Esophagus muscularis mucosa (tissue), 4 donors: ENCODE results near the gene RANBP3. TPM values are rescaled to one million over a fixed set of nuclear protein-coding genes. Genes with fewer than 3 reads are reported as not detected.
A peak's percentile ranks its signal among the peaks of the same experiment; 100 is the strongest.

Experiments
- DNase-seq: peaks from one replicate; pipeline ENCODE4 v3.0.0-alpha.2; 2017; ENCODE audit errors: extremely low spot score
- H3K27ac ChIP-seq, 4 donors: fragments of 200-600 bp; sonication (generic); replicated peaks in 1 of 4; 1 replicate in 3 of 4; 2 replicates in 1 of 4; pipeline ENCODE4 v1.5.1; 2016 to 2019; ENCODE audit warnings: mild to moderate bottlenecking in 1 of 4
- H3K27me3 ChIP-seq, 4 donors: fragments of 200-600 bp; sonication (generic); one replicate each; pipeline versions ENCODE4 v1.5.1 to v1.6.0; 2016 to 2019
- H3K36me3 ChIP-seq, 4 donors: fragments of 200-600 bp; sonication (generic); one replicate each; pipeline ENCODE4 v1.5.1; 2016 to 2019
- H3K4me1 ChIP-seq, 4 donors: fragments of 200-600 bp; sonication (generic); one replicate each; pipeline ENCODE4 v1.5.1; 2016 to 2019
- H3K4me3 ChIP-seq, 4 donors: fragments of 200-600 bp; sonication (generic); 1 replicate in 2 of 4; 2 replicates in 2 of 4; pipeline ENCODE4 v1.5.1; 2016 to 2019; ENCODE audit warnings: mild to moderate bottlenecking in 4 of 4, moderate library complexity in 1 of 4
- H3K9me3 ChIP-seq, 4 donors: fragments of 200-600 bp; sonication (generic); 1 replicate in 3 of 4; 2 replicates in 1 of 4; pipeline ENCODE4 v1.5.1; 2016 to 2019
- CTCF ChIP-seq, 3 experiments: fragments of 200-600 bp in 2 of 3; fragments of 450-650 bp in 1 of 3; sonication (generic) in 2 of 3; IDR thresholded peaks; one replicate each; pipeline ENCODE4 v1.5.1; 2017 to 2019; ENCODE audit warnings: antibody characterized with exemption in 3 of 3, mild to moderate bottlenecking in 2 of 3, moderate library complexity in 1 of 3
- EP300 ChIP-seq: sonication (generic); formaldehyde crosslinking; IDR thresholded peaks from one replicate; pipeline ENCODE4 v1.6.1; 2017; ENCODE audit warnings: antibody characterized with exemption
- POLR2A ChIP-seq: fragments of 450-650 bp; IDR thresholded peaks from one replicate; pipeline ENCODE4 v1.6.1; 2017; ENCODE audit warnings: antibody characterized with exemption, moderate library complexity, mild to moderate bottlenecking, low read depth
- POLR2AphosphoS5 ChIP-seq, 2 donors: sonication (generic); formaldehyde crosslinking; IDR thresholded peaks; one replicate each; pipeline ENCODE4 v1.6.1; 2017; ENCODE audit warnings: antibody characterized with exemption in 2 of 2
- WGBS: methylation state at CpG from one replicate; pipeline ENCODE4 v1.1.5; 2018; 5-methylcytosine and 5-hydroxymethylcytosine counted together
- intact Hi-C: fragments of 100-400 bp; cut with DNase I; formaldehyde crosslinking; loops from one replicate; pipeline ENCODE4 v1.15.1; 2023
- total RNA-seq, 4 donors: library from RNA; depleted of rRNA; stranded (reverse); fragments of >200 nt; gene quantifications; one replicate each; pipeline versions ENCODE4 v1.1.0 to v1.2.1, GENCODE V29; 2016

The RANBP3 gene
- total RNA-seq, 4 donors from 2014 or later = 92.2 to 127 (median 102) TPM

- no peak for DNase-seq
- Histone ChIP-seq H3K27me3 (no peaks in the 10 kb centered on the region), H3K27ac (peak overlapping the region; percentile 54 to 73 (median 64)), H3K9me3 (no peaks in the 10 kb centered on the region), H3K36me3 (peaks cover 10 to 44% (median 38%) of the 10 kb centered on the region in 4 donors), H3K4me1 (peaks cover 28 to 66% (median 54%) of the 10 kb centered on the region in 4 donors), H3K4me3 (no peak overlapping the region)
- intact Hi-C loops = no loop called here
- TF ChIP-seq POLR2A (no peak), EP300 (no peak), CTCF (IDR thresholded peaks at IDR 0.05) (no peak)
- WGBS = 60% methylated on average over 10 of the region's 11 CpGs
Measured at GRCh38 chr19:5941673-5942072, 36.3 kb downstream of the RANBP3 start.

GRCh38 chr19:5940260-5941208 is 37.4 kb downstream of the RANBP3 start:
- DNase-seq = no peak
- intact Hi-C loops = no loop called here
- 84% methylated on average over 21 of the region's 21 CpGs for WGBS
- Histone ChIP-seq H3K27me3 (no peaks in the 10 kb centered on the region), H3K36me3 (peaks cover 10 to 55% (median 46%) of the 10 kb centered on the region in 4 donors), H3K27ac (peak overlapping the region in 1 of 4 donors; percentile 67), H3K9me3 (no peaks in the 10 kb centered on the region), H3K4me3 (no peak overlapping the region), H3K4me1 (peaks cover 32 to 66% (median 55%) of the 10 kb centered on the region in 4 donors)
- TF ChIP-seq POLR2AphosphoS5 (IDR thresholded peaks at IDR 0.05) = no peak
- no peak for TF ChIP-seq EP300
- no peak for TF ChIP-seq POLR2A
- TF ChIP-seq CTCF (IDR thresholded peaks at IDR 0.05) = no peak

- no peaks in the 10 kb centered on the region for H3K27me3 ChIP-seq
- TF ChIP-seq CTCF (IDR thresholded peaks at IDR 0.05) (no peak), POLR2A (no peak), EP300 (no peak), POLR2AphosphoS5 (IDR thresholded peaks at IDR 0.05) (no peak)
- DNase-seq = no peak
- peaks cover 10 to 73% (median 56%) of the 10 kb centered on the region in 4 donors for H3K36me3 ChIP-seq
- H3K4me3 ChIP-seq = no peak overlapping the region
- H3K27ac ChIP-seq = no peak overlapping the region
- intact Hi-C loops = no loop called here
- peaks cover 42 to 68% (median 60%) of the 10 kb centered on the region in 4 donors for H3K4me1 ChIP-seq
- no peaks in the 10 kb centered on the region for H3K9me3 ChIP-seq
- WGBS = 79% methylated on average over 9 of the region's 10 CpGs
Measured at GRCh38 chr19:5937550-5937949, 40.4 kb downstream of the RANBP3 start.

- Histone ChIP-seq H3K9me3 (no peaks in the 10 kb centered on the region), H3K36me3 (peaks cover 16 to 84% (median 64%) of the 10 kb centered on the region in 4 donors), H3K4me3 (no peak overlapping the region), H3K27ac (peak overlapping the region in 3 of 4 donors; percentile 53 to 72 (median 63)), H3K4me1 (peaks cover 34 to 61% (median 54%) of the 10 kb centered on the region in 4 donors), H3K27me3 (no peaks in the 10 kb centered on the region)
- DNase-seq = no peak
- TF ChIP-seq POLR2A = no peak
- no peak for TF ChIP-seq POLR2AphosphoS5 (IDR thresholded peaks at IDR 0.05)
- no peak for TF ChIP-seq CTCF (IDR thresholded peaks at IDR 0.05)
- no peak for TF ChIP-seq EP300
- 92% methylated on average over 9 of the region's 9 CpGs for WGBS
- intact Hi-C loops = no loop called here
Measured at GRCh38 chr19:5936292-5936592, 41.7 kb downstream of the RANBP3 start.
